WTC11 (cell line): ENCODE measurements around the gene NTN4. TPM values are rescaled to one million over a fixed set of nuclear protein-coding genes. Genes with fewer than 3 reads are reported as not detected.

Source experiments
- ATAC-seq: fragments of 200-7000 bp; cut with Tn5 transposase; 2 replicates; pipeline ENCODE4 v1.10.0; 2021; ENCODE audit warnings: mild to moderate bottlenecking, moderate library complexity
- CTCF ChIA-PET: fragments of 300-600 bp; sonication (Branson Sonifier 250); formaldehyde crosslinking; loops from one replicate; lab custom pipeline; 2021; ENCODE audit warnings: antibody characterized with exemption; lab: Charles Lee
- POLR2A ChIA-PET: fragments of 350-600 bp; sonication (Branson Sonifier 250); formaldehyde crosslinking; loops from one replicate; lab custom pipeline; 2021; ENCODE audit warnings: antibody characterized with exemption; lab: Charles Lee
- DNase-seq: peaks from one replicate; pipeline ENCODE4 v3.0.0; 2021; ENCODE audit warnings: low spot score
- H3K27ac Mint-ChIP-seq: 2 replicates; pipeline ENCODE4 v1.8.0; 2021; ENCODE audit warnings: mixed read lengths
- H3K27me3 Mint-ChIP-seq: 2 replicates; pipeline ENCODE4 v1.8.0; 2021; ENCODE audit warnings: low read depth, mild to moderate bottlenecking, moderate library complexity, mixed read lengths
- H3K36me3 Mint-ChIP-seq: 2 replicates; pipeline ENCODE4 v1.8.0; 2021; ENCODE audit warnings: mixed read lengths
- H3K4me1 Mint-ChIP-seq: 2 replicates; pipeline ENCODE4 v1.8.0; 2022; ENCODE audit warnings: mixed read lengths
- H3K4me3 Mint-ChIP-seq: 2 replicates; pipeline ENCODE4 v1.8.0; 2021; ENCODE audit warnings: mild to moderate bottlenecking, moderate library complexity, mixed read lengths
- H3K9me3 Mint-ChIP-seq: 2 replicates; pipeline ENCODE4 v1.8.0; 2021; ENCODE audit warnings: mixed read lengths
- AFF4 ChIP-seq: sonication (generic); formaldehyde crosslinking; IDR thresholded peaks from 2 replicates; pipeline ENCODE4 v1.8.1; 2023; ENCODE audit warnings: mild to moderate bottlenecking, missing genetic modification reagents, borderline replicate concordance
- E2F5 ChIP-seq: sonication (generic); formaldehyde crosslinking; IDR thresholded peaks from 2 replicates; pipeline ENCODE4 v1.8.1; 2022; ENCODE audit warnings: mild to moderate bottlenecking, moderate library complexity, missing genetic modification reagents
- ELF4 ChIP-seq: sonication (generic); formaldehyde crosslinking; IDR thresholded peaks from 2 replicates; pipeline ENCODE4 v1.8.1; 2022; ENCODE audit warnings: low read depth, mild to moderate bottlenecking, moderate library complexity, missing genetic modification reagents
- ERG ChIP-seq: fragments of 250-450 bp; sonication (Bioruptor Pico); IDR thresholded peaks from 2 replicates; pipeline ENCODE4 v1.8.0; 2021; ENCODE audit warnings: mild to moderate bottlenecking
- ETV6 ChIP-seq: sonication (generic); formaldehyde crosslinking; IDR thresholded peaks from 2 replicates; pipeline ENCODE4 v1.8.1; 2022; ENCODE audit warnings: mild to moderate bottlenecking, missing genetic modification reagents
- FOXK1 ChIP-seq: sonication (generic); formaldehyde crosslinking; IDR thresholded peaks from 2 replicates; pipeline ENCODE4 v1.8.0; 2022; ENCODE audit warnings: mild to moderate bottlenecking, moderate library complexity, missing genetic modification reagents
- IRF2 ChIP-seq: sonication (generic); formaldehyde crosslinking; IDR thresholded peaks from 2 replicates; pipeline ENCODE4 v1.8.0; 2022; ENCODE audit warnings: low read depth, missing genetic modification reagents, borderline replicate concordance
- JUN ChIP-seq: sonication (generic); formaldehyde crosslinking; IDR thresholded peaks from 2 replicates; pipeline ENCODE4 v1.8.0; 2023; ENCODE audit warnings: mild to moderate bottlenecking, missing genetic modification reagents
- MXD4 ChIP-seq: fragments of 250-450 bp; sonication (Bioruptor Pico); IDR thresholded peaks from 2 replicates; pipeline ENCODE4 v1.8.0; 2021; ENCODE audit warnings: mild to moderate bottlenecking, moderate library complexity, borderline replicate concordance
- MYBL2 ChIP-seq: sonication (generic); formaldehyde crosslinking; IDR thresholded peaks from 2 replicates; pipeline ENCODE4 v1.8.1; 2023; ENCODE audit warnings: mild to moderate bottlenecking, moderate library complexity, missing genetic modification reagents
- NFATC4 ChIP-seq: fragments of 250-450 bp; sonication (Bioruptor Pico); IDR thresholded peaks from 2 replicates; pipeline ENCODE4 v1.9.0; 2021; ENCODE audit warnings: mild to moderate bottlenecking
- NFE2L1 ChIP-seq: sonication (generic); formaldehyde crosslinking; IDR thresholded peaks from 2 replicates; pipeline ENCODE4 v1.8.1; 2023; ENCODE audit warnings: missing genetic modification reagents
- NR1H2 ChIP-seq: sonication (generic); formaldehyde crosslinking; IDR thresholded peaks from 2 replicates; pipeline ENCODE4 v1.9.0; 2021; ENCODE audit warnings: mild to moderate bottlenecking, moderate library complexity, missing genetic modification reagents
- NR2C2 ChIP-seq: sonication (generic); formaldehyde crosslinking; IDR thresholded peaks from 2 replicates; pipeline ENCODE4 v1.8.0; 2022; ENCODE audit warnings: mild to moderate bottlenecking, missing genetic modification reagents
- SMAD3 ChIP-seq: sonication (generic); formaldehyde crosslinking; IDR thresholded peaks from 2 replicates; pipeline ENCODE4 v1.8.0; 2022; ENCODE audit warnings: missing genetic modification reagents, mild to moderate bottlenecking, borderline replicate concordance
- SOX15 ChIP-seq: fragments of 250-450 bp; sonication (Bioruptor Pico); IDR thresholded peaks from 2 replicates; pipeline ENCODE4 v1.9.0; 2021; ENCODE audit warnings: mild to moderate bottlenecking
- ZNF396 ChIP-seq: fragments of 250-450 bp; sonication (Bioruptor Pico); IDR thresholded peaks from 2 replicates; pipeline ENCODE4 v1.8.0; 2021; ENCODE audit warnings: mild to moderate bottlenecking, moderate library complexity, borderline replicate concordance
- ZNF416 ChIP-seq: fragments of 250-450 bp; sonication (Bioruptor Pico); IDR thresholded peaks from 2 replicates; pipeline ENCODE4 v1.9.0; 2021; ENCODE audit warnings: mild to moderate bottlenecking, inconsistent platforms
- ZNF512 ChIP-seq: sonication (generic); formaldehyde crosslinking; IDR thresholded peaks from 2 replicates; pipeline ENCODE4 v1.8.1; 2022; ENCODE audit warnings: missing genetic modification reagents, borderline replicate concordance
- ZNF671 ChIP-seq: fragments of 250-450 bp; sonication (Bioruptor Pico); IDR thresholded peaks from 2 replicates; pipeline ENCODE4 v1.8.0; 2021; ENCODE audit warnings: mild to moderate bottlenecking
- total RNA-seq: library from RNA; stranded (reverse); gene quantifications from 3 replicates; pipeline ENCODE4 v1.2.3, GENCODE V29; 2021
- TF ChIP-seq, protein P1 (sequence below): sonication (generic); formaldehyde crosslinking; IDR thresholded peaks from 2 replicates; pipeline ENCODE4 v1.8.0; 2022; ENCODE audit warnings: missing genetic modification reagents
- TF ChIP-seq, protein P2 (sequence below): sonication (generic); formaldehyde crosslinking; IDR thresholded peaks from 2 replicates; pipeline ENCODE4 v1.8.0; 2022; ENCODE audit warnings: mild to moderate bottlenecking, missing genetic modification reagents

NTN4 gene
- total RNA-seq, 1 experiment from 2014 or later = 2.7 TPM

- Mint-ChIP-seq H3K36me3 (0 out of 2 replicates have a peak, but pooled peaks cover 2% of the 10 kb centered on the region), H3K27me3 (no peaks in the 10 kb centered on the region), H3K9me3 (no peaks in the 10 kb centered on the region), H3K4me3 (no peak overlapping the region), H3K4me1 (peaks cover 5% of the 10 kb centered on the region), H3K27ac (no peak overlapping the region)
- POLR2A ChIA-PET = no interaction called here
- DNase-seq (no peak), ATAC-seq (no peak)
- CTCF ChIA-PET = no interaction called here
- TF ChIP-seq, protein P1, sequence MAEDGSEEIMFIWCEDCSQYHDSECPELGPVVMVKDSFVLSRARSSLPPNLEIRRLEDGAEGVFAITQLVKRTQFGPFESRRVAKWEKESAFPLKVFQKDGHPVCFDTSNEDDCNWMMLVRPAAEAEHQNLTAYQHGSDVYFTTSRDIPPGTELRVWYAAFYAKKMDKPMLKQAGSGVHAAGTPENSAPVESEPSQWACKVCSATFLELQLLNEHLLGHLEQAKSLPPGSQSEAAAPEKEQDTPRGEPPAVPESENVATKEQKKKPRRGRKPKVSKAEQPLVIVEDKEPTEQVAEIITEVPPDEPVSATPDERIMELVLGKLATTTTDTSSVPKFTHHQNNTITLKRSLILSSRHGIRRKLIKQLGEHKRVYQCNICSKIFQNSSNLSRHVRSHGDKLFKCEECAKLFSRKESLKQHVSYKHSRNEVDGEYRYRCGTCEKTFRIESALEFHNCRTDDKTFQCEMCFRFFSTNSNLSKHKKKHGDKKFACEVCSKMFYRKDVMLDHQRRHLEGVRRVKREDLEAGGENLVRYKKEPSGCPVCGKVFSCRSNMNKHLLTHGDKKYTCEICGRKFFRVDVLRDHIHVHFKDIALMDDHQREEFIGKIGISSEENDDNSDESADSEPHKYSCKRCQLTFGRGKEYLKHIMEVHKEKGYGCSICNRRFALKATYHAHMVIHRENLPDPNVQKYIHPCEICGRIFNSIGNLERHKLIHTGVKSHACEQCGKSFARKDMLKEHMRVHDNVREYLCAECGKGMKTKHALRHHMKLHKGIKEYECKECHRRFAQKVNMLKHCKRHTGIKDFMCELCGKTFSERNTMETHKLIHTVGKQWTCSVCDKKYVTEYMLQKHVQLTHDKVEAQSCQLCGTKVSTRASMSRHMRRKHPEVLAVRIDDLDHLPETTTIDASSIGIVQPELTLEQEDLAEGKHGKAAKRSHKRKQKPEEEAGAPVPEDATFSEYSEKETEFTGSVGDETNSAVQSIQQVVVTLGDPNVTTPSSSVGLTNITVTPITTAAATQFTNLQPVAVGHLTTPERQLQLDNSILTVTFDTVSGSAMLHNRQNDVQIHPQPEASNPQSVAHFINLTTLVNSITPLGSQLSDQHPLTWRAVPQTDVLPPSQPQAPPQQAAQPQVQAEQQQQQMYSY = no peak
- TF ChIP-seq SMAD3 (CRISPR knock-in tag) (no peak), FOXK1 (no peak), ZNF512 (no peak), AFF4 (CRISPR knock-in tag) (no peak), JUN (CRISPR knock-in tag) (no peak), SOX15 (CRISPR knock-in tag) (no peak), NFE2L1 (no peak), E2F5 (no peak), ELF4 (CRISPR knock-in tag) (no peak), ZNF671 (CRISPR knock-in tag) (no peak), ETV6 (CRISPR knock-in tag) (no peak), MYBL2 (CRISPR knock-in tag) (no peak), ZNF396 (CRISPR knock-in tag) (no peak)
- TF ChIP-seq, protein P2, sequence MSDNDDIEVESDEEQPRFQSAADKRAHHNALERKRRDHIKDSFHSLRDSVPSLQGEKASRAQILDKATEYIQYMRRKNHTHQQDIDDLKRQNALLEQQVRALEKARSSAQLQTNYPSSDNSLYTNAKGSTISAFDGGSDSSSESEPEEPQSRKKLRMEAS (CRISPR knock-in tag) = no peak
These were observed 160.1 kb downstream of the NTN4 start for GRCh38 chr12:95630496-95630895.

DNA sequence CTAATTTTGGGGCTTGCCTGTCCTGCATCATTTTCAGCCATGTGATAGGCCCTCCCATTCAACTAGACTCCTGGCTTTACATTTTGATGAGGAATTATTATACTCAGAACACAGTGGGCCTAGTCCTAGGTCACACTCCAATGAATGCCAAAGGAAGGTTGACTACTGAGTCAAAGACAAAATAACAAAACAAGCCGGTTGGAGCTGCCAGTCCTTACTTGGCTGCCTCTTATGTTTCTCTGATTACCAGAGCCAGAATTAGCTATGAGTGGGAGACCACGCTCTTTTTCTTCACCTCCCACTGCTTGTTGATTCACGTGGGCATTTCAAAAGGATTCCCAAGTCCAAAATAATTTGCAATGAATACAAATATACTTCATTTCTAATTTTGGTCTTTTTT, 161.2 kb downstream of the NTN4 start:
- Mint-ChIP-seq H3K36me3 (no peaks in the 10 kb centered on the region), H3K4me3 (no peak overlapping the region), H3K27me3 (no peaks in the 10 kb centered on the region), H3K9me3 (no peaks in the 10 kb centered on the region), H3K27ac (no peak overlapping the region), H3K4me1 (peaks cover 16% of the 10 kb centered on the region)
- ATAC-seq = no peak
- ChIA-PET CTCF (interaction anchor here (0.5 to 1.0 kb wide), 2 partner anchors 21 to 71 kb away, joined by 3 read pairs; no protein-coding TSS in a partner anchor), POLR2A (no interaction called here)
- no peak for DNase-seq
- TF ChIP-seq MXD4 (no peak), ERG (CRISPR knock-in tag) (no peak), NR2C2 (CRISPR knock-in tag) (no peak), ZNF416 (CRISPR knock-in tag) (no peak), NFATC4 (CRISPR knock-in tag) (no peak), NR1H2 (CRISPR knock-in tag) (no peak), IRF2 (CRISPR knock-in tag) (no peak)
- TF ChIP-seq, protein P1 = no peak
